ENCODE data around the gene LRRC43.
A peak's percentile ranks its signal among the peaks of the same experiment; 100 is the strongest.
"Not testable (repeated sequence)": the region's sequence is repeated elsewhere in the genome, so short reads cannot be mapped to it uniquely, and the experiment has no call there.

LRRC43 gene

GRCh38 chr12:122158700-122159285 is 24.1 kb upstream of the LRRC43 start:
- DNase-seq, result no peak

GRCh38 chr12:122159882-122160281 is 23.0 kb upstream of the LRRC43 start:
- DNase-seq, result no peak

GRCh38 chr12:122160761-122161160 is 22.2 kb upstream of the LRRC43 start:
- DNase-seq, result no peak

- DNase-seq, result no peak
Measured at GRCh38 chr12:122161682-122162081, 21.2 kb upstream of the LRRC43 start.

GRCh38 chr12:122162976-122163375 is 19.9 kb upstream of the LRRC43 start:
- no peak for DNase-seq

GRCh38 chr12:122166422-122167349 is 16.2 kb upstream of the LRRC43 start:
- DNase-seq, result no peak

GRCh38 chr12:122167356-122167925 is 15.5 kb upstream of the LRRC43 start:
- no peak for DNase-seq

GRCh38 chr12:122168492-122168891 is 14.4 kb upstream of the LRRC43 start:
- DNase-seq, result no peak

- no peak for DNase-seq
Measured at GRCh38 chr12:122171399-122171798, 11.5 kb upstream of the LRRC43 start.

- no peak for DNase-seq
Measured at GRCh38 chr12:122172262-122172939, 10.5 kb upstream of the LRRC43 start.

- no peak for DNase-seq
Measured at GRCh38 chr12:122174155-122174845, 8.6 kb upstream of the LRRC43 start, which contains the start of gene IL31. Gene IL31, minus strand, starts transcription at chr12:122174221. Its CDS starts 49 bp downstream, at chr12:122174172.

- DNase-seq, result not testable (repeated sequence)
Measured at GRCh38 chr12:122176473-122176872, 6.5 kb upstream of the LRRC43 start.

GRCh38 chr12:122183588-122183940 is 641 bp downstream of the LRRC43 start:
- DNase-seq, result no peak

- no peak for DNase-seq
Measured at GRCh38 chr12:122184517-122184916, 1.6 kb downstream of the LRRC43 start.

GRCh38 chr12:122185079-122185478 is 2.2 kb downstream of the LRRC43 start:
- no peak for DNase-seq

GRCh38 chr12:122185494-122186082 is 2.7 kb downstream of the LRRC43 start:
- no peak for DNase-seq

- DNase-seq, result no peak
Measured at GRCh38 chr12:122187466-122187865, 4.5 kb downstream of the LRRC43 start.

- DNase-seq, result no peak
Measured at GRCh38 chr12:122189626-122190475, 6.9 kb downstream of the LRRC43 start.

GRCh38 chr12:122190842-122191668 is 8.1 kb downstream of the LRRC43 start:
- DNase-seq, result peak in 10 of 51 donors; percentile 2 to 43 (median 7)

Data from hypothalamus (tissue), 51 donors.